Measurements from ENCODE around the gene IMPG2.
"Not testable (repeated sequence)": the region's sequence is repeated elsewhere in the genome, so short reads cannot be mapped to it uniquely, and the experiment has no call there.

Gene IMPG2

DNA sequence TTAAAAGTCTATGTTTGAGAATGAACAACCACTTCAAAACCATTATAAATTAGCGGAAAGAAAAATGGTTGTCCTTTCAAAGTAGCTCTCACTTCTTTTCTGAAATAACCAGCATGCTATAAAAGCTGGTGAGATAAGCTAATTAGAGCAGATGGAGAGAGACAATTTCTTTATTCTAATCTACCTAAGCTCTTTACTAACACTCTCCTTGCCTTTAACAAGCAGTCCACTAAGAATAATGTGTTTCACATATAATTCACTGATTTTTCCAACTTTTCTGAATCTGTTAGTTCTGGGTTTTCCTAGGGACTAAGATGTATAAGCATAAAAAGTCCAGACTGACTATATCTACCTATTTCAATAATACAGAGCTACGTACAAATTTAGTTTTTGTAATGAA is at the start of gene IMPG2:
Gene IMPG2, minus strand, starts transcription at position 101 of the 400 bp plus-strand sequence. CDS start 203 bp downstream, outside the sequence.
- DNase-seq (ENCODE audit: low spot score) = no peak

DNA sequence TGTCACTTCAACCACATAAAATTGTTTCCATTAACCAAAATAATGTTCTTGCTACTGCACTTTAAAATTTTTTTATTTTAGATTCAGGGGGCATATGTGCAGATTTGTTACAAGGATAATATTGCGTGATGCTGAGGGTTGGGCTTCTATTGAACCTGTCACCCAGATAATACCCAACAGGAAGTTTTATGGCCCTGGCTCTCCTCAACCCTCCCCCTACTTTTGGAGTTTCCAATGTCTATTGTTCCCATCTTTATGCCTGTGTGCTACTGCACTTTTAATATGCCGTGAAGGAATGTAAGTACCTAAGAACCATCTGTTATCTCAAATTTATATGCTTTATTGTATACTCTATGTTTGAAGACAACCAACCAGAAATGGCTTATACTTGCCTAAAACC is 42.0 kb upstream of the IMPG2 start:
- DNase-seq (ENCODE audit: low spot score) = no peak

DNA sequence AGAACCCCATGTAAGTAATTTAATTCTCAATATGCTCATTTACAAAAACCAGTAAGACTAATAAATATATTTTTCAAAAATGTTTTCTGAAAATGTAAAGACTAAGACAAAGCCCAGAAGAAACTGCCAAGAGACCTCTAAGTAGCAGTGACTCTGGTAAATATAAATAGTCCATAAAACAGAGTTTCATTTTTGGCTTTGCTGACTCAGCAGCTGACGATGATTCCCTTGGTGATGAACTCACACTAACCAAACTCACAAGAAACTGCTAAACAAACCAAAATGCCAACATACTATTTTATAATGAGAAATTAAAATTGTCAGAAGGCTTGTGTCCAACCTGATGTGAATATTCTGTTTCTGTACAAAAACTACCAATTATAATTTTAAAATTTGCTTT is 31.5 kb upstream of the IMPG2 start:
- no peak for DNase-seq (ENCODE audit: low spot score)

DNA sequence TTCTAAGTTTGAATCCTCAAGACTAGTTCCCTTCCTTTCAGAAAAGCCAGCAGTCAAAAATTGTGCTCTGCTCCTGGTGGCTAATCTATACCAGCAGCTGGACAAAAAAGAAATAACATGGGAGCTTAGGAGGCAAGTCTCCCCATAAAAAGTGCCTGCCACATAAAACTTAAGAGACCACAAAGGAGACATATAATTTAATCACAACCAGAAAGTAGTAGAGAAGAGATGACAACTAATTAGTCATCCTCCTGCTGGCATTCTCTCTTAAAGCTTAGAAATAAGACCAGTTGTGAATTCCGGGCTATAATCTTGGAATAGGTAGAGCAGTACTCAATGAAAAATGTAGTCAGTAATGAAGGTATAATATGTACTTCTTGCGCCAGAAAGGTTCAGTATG is 20.2 kb upstream of the IMPG2 start:
- no peak for DNase-seq (ENCODE audit: low spot score)

DNA sequence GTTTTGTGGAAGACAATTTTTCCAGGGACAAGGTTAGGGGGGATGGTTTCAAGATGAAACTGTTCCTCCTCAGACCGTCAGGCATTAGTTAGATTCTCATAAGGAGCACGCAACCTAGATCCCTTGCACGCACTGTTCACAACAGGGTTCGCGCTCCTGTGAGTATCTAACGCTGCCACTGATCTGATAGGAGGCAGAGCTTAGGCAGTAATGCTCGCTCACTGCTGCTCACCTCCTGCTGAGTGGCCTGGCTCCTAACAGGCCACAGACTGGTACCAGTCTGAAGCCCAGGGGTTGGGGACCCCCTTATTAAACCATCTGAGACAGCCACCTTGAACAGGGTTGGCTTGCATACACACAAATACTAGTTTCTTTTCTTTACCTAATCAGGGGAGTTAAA is 13.5 kb upstream of the IMPG2 start:
- no peak for DNase-seq (ENCODE audit: low spot score)

DNA sequence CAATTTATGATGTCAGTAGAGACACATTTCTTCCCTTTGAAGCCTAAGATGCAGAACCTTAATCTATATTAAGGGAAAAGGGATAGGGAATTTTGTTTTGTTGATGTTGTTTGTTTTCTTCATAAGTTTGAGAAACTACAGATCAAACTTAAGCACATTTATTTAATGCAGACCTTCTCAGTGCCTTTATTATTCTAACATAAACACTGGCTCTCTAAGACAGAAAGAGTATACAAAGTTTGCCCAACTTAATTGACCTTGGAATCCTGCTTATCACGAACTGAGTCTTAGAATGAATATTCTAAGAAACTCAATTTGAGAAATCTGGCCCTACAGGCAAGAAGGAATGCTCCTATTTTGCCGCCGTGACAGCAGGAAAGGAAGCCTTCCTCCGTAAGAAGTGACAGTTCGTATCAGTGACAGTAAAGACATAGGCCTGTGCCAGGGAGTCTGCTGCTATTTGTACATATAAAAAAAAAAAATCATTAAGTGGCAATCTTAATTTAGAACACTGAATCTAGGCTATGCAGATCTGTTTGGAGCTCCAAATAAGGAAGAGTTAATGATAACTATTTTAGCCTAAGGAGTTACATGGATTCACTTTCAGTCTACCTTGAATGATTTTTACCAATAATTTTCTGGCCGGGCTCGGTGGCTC is 8.8 kb upstream of the IMPG2 start:
- DNase-seq (ENCODE audit: low spot score) = no peak

DNA sequence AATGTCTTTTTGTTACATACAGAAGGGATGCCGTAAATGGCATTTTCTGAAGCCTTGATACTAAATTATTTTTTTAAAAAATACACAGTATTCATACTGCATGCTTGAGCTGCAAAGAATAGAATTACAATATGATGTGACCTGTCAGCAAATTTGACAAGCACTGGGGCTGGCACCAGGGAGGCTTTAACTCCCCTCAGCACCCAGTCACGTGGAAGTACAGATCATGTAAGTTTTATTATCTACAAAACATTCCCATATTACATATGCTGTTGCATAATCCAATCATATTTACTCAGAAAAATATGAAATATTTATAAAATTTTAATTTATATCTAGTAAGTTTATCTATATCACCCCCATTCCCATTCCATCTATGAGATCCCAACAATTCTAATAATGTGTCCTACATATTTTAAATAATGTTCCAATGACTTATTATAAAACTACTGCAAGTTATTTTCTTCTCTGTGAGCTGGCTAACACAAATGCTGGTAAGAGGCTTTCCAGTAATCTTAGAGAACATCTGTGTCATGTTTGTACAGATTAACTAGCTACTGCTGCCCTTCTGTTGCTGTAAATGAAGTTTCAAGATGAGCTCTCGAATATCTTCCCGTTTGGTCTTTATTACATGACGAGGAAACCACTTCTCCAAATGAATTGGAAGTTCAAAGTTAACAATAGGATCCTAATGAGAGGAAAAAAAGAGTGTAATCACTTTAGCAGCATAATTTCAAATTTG is 5.2 kb upstream of the IMPG2 start:
- no peak for DNase-seq (ENCODE audit: low spot score)

DNA sequence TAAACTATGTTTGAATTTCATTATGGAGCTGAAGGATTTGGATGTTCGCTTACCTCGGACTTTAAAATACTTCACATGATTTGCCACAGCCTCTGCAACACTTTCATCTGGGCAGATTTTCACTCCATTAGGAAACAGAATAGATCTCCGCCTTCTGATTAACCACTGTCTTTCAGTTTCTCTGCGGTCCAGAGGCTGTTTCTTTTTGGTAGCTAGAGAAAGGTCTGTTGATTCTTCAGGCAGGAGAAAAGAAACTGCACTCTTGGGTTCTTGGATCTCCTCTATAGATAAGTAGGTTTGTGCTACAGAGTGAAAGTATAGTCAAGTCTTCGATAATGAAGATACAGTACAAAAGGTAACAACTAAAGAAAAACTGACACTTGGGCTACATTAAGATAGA is 844 bp downstream of the IMPG2 start:
- DNase-seq (ENCODE audit: low spot score) = no peak

DNA sequence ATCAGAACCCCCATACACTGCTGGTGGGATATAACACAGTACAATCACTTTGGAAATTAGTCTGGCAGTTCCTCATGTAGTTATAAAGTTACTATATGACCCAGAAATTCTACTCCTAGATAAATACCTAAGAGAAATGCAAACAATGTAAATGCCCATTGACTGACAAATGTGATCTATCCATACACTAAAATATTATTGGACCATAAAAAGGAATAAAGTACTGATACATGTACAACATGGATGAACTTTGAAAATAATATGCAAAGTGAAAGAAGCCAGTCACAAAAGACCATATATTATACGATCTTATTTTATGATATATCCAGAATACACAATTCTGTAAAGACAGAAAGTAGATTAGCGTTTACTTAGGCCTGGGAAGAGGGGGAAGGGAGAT is 7.8 kb downstream of the IMPG2 start:
- no peak for DNase-seq (ENCODE audit: low spot score)

DNA sequence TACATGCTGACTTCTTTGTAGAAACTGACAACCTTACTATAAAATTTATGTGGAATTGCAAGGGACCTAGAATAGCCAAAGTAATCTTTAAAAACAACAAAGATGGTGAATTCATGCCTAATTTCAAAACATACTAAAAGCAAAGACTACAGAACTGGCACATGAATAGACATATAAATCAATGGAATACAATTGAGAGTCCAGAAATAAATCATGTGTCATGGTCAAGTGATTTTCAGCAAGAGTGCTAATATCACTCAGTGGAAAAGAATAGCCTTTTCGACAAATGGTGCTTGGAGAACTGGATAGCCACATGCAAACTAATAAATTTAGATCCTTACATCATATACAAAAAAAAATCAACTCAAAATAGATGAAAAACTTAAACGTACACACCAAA is 8.7 kb downstream of the IMPG2 start:
- DNase-seq (ENCODE audit: low spot score) = no peak

DNA sequence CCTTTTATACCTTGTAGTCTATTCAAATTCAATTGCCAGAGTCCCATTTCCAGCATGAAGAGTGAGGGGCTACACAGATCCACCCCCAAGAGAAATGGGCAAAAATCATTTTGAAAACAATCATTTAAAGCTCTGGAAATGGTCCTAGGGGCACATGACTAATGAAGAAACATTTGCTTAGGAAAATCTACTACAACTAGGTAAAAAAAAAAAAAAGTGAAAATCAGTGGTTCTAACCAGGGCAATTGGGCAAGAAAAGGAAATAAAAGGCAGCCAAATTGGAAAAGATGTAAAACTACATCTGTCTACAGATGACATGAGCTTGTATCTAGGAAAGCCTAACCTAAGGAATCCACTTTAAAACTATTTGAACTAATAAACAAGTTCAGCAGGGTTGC is 9.4 kb downstream of the IMPG2 start:
- DNase-seq (ENCODE audit: low spot score) = no peak

DNA sequence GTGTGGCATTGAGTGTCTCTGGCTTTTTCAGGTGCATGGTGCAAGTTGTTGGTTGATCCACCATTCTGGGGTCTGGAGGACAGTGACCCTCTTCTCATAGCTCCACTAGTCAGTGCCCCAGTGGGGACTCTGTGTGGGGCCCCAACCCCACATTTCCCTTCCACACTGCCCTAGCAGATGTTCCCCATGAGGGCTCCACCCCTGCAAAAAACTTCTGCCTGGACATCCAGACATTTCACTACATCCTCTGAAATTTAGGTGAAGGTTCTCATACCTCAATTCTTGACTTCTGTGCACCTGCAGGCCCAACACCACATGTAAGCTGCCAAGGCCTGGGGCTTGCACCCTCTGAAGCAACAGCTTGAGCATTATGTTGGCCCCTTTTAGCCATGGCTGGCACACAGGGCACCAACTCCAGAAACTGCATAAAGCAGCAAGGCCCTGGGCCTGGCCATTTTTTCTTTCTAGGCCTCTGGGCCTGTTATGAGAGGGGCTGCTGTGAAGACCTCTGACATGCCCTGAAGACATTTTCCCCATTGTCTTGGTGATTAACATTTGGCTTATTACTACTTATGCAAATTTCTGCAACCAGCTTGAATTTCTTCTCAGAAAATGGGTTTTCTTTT is 12.1 kb downstream of the IMPG2 start:
- not testable (repeated sequence) for DNase-seq (ENCODE audit: low spot score)

DNA sequence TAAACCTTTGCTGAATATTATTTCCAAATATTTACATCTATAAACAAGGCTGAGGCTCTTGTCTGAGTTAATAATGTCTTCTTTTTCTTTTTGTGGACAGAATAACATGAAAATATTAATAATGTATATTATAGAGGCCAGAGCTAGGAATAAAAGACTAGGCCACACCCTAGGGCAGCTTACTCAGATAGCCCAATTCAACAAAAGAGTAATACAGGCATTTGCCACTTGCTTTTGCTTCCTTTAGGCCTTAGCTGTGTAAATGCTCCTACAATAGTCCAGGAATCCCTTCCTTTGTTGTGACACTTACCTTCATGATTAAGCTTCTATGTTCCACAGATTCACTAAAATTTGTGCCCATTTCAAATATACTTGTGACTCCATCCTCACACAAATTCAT is 16.5 kb downstream of the IMPG2 start:
- DNase-seq (ENCODE audit: low spot score) = no peak

DNA sequence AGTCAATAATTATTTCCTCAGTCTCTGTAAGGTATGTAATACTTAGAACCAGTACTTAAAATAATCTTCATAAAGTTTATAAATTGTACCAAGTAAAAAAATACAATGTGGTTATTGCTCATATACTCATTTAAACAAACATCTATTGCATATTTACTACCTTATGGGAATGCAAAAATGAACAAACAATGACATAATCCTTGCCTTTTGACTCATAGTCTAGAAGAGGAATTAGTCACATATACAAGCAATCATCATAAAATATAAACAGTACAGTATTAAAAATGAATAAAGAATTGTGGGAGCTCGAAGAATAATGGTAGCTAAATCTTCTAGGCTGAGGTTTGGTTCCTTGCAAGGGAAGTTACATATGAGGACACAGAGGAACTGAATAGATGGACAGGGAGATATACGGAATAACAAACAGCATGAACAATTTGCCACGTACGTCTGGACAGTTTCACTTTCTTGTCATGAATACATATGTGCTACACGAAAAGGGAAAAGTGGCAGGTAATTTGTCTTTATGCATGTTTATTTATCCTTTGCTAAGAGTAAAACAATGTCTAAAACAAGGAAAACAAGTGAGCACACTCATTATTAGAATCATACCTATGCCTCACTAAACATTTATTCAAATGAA is 17.2 kb downstream of the IMPG2 start:
- DNase-seq (ENCODE audit: low spot score) = no peak

DNA sequence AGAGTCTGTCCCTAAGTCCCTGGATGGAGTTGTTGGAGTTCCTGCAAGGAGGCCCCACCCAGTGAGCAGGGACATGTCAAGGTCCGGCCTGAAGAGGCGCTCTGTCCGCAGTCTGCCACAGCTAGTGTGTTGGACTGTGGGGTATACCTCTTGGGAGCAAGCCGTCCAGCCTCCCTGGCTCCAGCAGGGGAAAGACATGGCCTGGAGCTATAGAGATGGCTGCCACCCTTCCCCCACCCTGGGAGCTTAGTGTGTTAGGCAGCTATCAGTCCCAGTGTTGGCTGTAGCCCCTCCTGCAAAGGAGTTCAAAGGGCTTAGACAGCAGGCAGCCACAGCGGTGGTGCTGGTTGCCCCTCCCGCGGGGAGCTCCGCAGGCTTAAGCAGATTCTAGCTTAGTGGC is 20.3 kb downstream of the IMPG2 start:
- no peak for DNase-seq (ENCODE audit: low spot score)

DNA sequence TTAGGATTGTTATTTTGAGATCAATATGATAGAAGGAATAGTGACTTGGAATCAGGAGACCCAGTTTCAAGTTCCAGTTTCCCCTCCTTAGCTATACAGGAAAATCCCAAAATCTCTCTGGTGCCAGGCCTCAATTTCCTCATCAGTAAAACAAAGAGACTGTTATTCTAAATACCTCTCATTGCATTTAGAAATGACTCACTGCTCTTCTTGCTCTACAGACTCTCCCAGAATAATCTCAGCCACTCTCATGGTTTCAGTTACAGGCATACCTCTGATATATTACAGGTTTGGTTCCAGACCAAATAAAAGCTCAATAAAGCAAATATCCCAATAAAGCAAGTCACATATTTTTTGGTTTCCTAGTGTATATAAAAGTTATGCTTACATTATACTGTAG is 28.3 kb downstream of the IMPG2 start:
- no peak for DNase-seq (ENCODE audit: low spot score)

DNA sequence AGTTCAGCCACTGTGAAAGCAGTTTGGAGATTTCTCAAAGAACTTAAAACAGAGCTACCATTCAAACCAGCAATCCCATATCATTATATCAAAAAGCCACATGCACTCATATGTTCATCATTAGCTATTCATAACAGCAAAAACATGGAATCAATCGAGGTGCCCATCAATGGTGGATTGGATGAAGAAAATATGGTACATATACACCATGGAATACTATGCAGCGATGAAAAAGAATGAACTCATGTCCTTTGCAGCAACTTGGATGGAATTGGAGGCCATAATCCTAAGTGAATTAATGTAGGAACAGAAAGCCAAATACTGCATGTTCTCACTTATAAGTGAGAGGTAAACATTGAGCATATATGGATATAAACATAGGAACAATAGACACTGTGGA is 32.1 kb downstream of the IMPG2 start:
- DNase-seq (ENCODE audit: low spot score) = no peak

DNA sequence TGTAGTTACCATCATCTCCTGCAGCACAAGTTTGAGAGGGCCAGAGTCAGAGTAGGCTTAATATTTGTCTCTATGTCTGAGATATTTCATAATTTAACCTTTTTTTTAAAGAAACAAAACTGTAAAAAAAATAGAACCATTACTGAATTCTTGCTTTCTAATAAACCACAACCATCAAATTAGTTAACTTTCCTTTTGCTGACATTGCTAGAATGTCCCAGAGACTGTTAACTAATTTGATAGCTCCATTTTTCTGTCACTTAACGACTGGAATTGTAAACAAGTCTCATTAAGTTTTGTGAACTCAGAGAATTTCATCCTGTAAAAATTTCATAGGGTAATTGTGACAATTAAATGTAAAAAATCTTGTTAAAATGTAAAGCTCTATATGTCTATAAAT is 35.6 kb downstream of the IMPG2 start:
- no peak for DNase-seq (ENCODE audit: low spot score)

DNA sequence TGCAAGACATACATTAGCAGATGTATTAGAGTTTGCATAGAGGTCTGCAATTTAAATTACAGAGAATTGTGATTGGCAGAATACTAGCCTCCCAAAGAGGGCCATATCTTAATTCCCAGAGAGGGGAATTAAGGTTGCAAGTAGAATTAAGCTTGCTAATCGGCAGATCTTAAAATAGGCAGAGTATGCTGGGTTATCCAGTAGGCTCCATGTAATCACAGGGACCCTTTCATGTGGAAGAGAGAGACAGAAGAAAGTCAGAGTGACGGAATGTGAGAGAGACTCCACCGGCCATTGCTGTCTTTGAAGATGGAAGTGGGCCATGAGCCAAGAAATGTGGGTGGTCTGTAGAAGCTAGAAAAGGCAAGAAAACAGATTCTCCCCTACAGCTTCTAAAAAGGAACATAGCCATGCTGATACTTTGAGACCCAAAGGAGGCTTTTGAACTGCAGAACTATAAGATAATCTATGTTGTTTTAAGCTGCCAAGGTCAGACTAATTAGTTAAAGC is 38.8 kb downstream of the IMPG2 start:
- DNase-seq (ENCODE audit: low spot score) = no peak

DNA sequence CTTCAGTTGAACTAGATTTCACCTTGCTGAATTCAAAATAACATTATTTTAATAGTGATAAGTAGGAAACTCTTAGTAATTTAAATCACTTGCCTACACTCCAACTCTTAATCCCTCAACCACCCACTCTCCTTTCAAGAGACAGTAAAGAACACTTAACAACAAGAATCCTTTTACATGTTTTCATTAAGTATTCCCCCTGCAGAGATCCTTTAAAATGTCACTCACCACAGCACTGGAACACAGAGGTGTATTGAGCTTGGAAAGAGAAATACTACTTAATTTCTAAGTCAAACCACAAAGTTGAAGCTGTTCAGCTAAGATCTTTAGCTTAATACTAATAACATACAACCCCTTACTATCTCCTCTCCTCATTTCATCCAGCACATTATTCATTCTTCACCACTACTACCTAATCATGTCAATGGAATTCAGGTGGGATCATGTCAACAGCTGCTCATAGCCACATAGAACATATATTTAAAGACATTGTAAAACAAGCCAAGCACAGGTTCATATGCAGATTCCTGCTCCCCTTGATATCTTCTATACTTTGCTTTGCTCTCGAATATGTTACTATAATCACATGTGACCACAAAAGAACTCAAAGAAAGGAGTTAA is 40.5 kb downstream of the IMPG2 start:
- DNase-seq (ENCODE audit: low spot score) = no peak

DNA sequence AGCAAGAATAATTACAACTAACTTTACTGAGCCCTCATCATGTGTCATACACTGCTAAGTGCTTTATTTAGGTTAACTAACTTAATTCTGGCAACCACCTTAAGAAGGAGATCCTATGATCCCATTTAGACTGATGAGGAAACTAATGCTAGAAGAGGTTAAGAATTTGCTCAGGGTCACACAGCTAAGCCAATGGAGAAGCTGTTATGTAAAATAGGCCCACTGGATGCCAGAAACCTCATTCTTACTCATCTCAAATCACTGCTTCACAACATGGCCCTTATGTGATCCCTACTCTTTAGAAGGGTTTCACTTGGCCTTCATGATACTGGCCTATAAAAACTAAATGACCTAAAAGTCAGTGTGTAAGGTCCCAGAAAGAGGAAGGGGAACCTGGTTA is 41.2 kb downstream of the IMPG2 start:
- DNase-seq (ENCODE audit: low spot score) = no peak

DNA sequence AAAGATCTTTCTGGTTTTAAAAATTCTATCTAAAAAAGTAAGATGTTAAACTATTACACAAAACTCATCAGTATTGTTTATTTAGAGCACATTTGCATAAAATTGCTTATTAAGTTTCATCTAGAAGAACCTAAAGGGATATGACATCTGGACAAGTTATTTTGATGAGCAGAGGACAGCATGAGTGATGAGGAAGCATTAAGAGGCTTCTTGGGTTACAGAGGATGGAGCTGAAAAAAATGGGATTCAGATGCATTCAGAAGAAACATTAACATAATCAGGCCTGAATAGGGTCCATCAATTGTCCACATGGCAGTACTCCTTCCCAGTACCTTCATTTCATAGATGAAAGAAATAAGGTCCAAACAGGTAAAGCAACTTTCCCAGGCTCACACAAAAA is 41.6 kb downstream of the IMPG2 start:
- DNase-seq (ENCODE audit: low spot score) = no peak
